MM.1S (cell line): Measurements from ENCODE around the gene NABP1.
A peak's percentile ranks its signal among the peaks of the same experiment; 100 is the strongest.

Experiments used
- DNase-seq: peaks from one replicate; pipeline ENCODE4 v3.0.0-alpha.2; 2015
- H2AFZ ChIP-seq: fragments of 300-600 bp; sonication (generic); 2 replicates; pipeline ENCODE4 v1.6.0; 2016; ENCODE audit warnings: antibody characterized with exemption, low read length
- H3F3A ChIP-seq: fragments of 300-600 bp; sonication (generic); 2 replicates; pipeline ENCODE4 v1.6.1; 2016; ENCODE audit warnings: mild to moderate bottlenecking, antibody characterized with exemption, low read length, moderate library complexity, mixed read lengths; ENCODE audit not compliant: insufficient read depth
- H3K27ac ChIP-seq: fragments of 300-600 bp; sonication (generic); 2 replicates; pipeline ENCODE4 v1.5.1; 2016; ENCODE audit warnings: mild to moderate bottlenecking, low read length
- H3K27me3 ChIP-seq: fragments of 300-600 bp; sonication (generic); replicated peaks from 2 replicates; pipeline ENCODE4 v1.6.0; 2016; ENCODE audit warnings: low read length; ENCODE audit not compliant: insufficient read depth
- H3K36me3 ChIP-seq: fragments of 300-600 bp; sonication (generic); replicated peaks from 2 replicates; pipeline ENCODE4 v1.6.1; 2016; ENCODE audit warnings: mild to moderate bottlenecking, low read length, mixed read lengths; ENCODE audit not compliant: insufficient read depth
- H3K4me1 ChIP-seq: fragments of 300-600 bp; sonication (generic); 2 replicates; pipeline ENCODE4 v1.6.1; 2016; ENCODE audit warnings: low read length, mixed read lengths
- H3K4me2 ChIP-seq: fragments of 300-600 bp; sonication (generic); 2 replicates; pipeline ENCODE4 v1.6.0; 2016; ENCODE audit warnings: low read depth, low read length
- H3K4me3 ChIP-seq: fragments of 300-600 bp; sonication (generic); 2 replicates; pipeline ENCODE4 v1.5.1; 2016; ENCODE audit warnings: low read length, mixed read lengths
- H3K79me2 ChIP-seq: fragments of 300-600 bp; sonication (generic); 2 replicates; pipeline ENCODE4 v1.6.1; 2016; ENCODE audit warnings: mixed run types, low read length, mixed read lengths
- H3K9ac ChIP-seq: fragments of 300-600 bp; sonication (generic); 2 replicates; pipeline ENCODE4 v1.6.1; 2016; ENCODE audit warnings: low read length, mixed read lengths
- H3K9me2 ChIP-seq: fragments of 300-600 bp; sonication (generic); replicated peaks from 2 replicates; pipeline ENCODE4 v1.6.1; 2016; ENCODE audit warnings: mild to moderate bottlenecking, low read length, mixed read lengths; ENCODE audit not compliant: insufficient read depth
- H3K9me3 ChIP-seq: fragments of 300-600 bp; sonication (generic); replicated peaks from 2 replicates; pipeline ENCODE4 v1.6.1; 2016; ENCODE audit warnings: mild to moderate bottlenecking, low read length, mixed read lengths; ENCODE audit not compliant: insufficient read depth
- H4K20me1 ChIP-seq: fragments of 300-600 bp; sonication (generic); 2 replicates; pipeline ENCODE4 v1.6.1; 2016; ENCODE audit warnings: mild to moderate bottlenecking, low read length, moderate library complexity, mixed read lengths; ENCODE audit not compliant: insufficient read depth
- EZH2 ChIP-seq: fragments of 300-600 bp; sonication (generic); optimal IDR thresholded peaks from 2 replicates; pipeline ENCODE3; 2017; ENCODE audit warnings: low read depth, mild to moderate bottlenecking, antibody characterized with exemption, low read length, mixed read lengths
- EZH2phosphoT487 ChIP-seq: fragments of 300-600 bp; sonication (generic); IDR thresholded peaks from 2 replicates; pipeline ENCODE4 v1.6.1; 2018; ENCODE audit warnings: antibody characterized with exemption, low read length
- TF ChIP-seq, protein P1 (sequence below): fragments of 300-600 bp; sonication (generic); IDR thresholded peaks from 2 replicates; pipeline ENCODE4 v1.5.1; 2016; ENCODE audit warnings: antibody characterized with exemption, low read length, mixed read lengths

The NABP1 gene

DNA sequence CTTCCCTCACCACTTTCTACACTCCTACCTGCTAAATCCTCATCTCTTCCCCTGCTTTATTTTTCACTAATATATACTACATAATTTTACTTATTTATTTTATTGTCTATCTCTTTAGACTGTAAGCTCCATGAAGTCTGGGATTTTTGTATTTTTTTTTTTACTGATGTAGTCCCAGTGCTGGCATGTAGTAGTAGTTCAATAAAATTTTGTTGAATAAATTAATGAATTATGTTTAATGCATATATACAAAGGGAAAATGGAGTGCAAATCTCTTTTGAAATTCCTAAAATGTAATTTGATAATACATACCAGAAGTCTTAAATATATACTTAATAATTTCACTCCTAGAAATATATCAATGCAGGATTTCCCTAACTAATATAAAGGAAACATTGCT is 7.1 kb upstream of the NABP1 start:
- H3K9me3 ChIP-seq, result no peaks in the 10 kb centered on the region
- TF ChIP-seq, protein P1, sequence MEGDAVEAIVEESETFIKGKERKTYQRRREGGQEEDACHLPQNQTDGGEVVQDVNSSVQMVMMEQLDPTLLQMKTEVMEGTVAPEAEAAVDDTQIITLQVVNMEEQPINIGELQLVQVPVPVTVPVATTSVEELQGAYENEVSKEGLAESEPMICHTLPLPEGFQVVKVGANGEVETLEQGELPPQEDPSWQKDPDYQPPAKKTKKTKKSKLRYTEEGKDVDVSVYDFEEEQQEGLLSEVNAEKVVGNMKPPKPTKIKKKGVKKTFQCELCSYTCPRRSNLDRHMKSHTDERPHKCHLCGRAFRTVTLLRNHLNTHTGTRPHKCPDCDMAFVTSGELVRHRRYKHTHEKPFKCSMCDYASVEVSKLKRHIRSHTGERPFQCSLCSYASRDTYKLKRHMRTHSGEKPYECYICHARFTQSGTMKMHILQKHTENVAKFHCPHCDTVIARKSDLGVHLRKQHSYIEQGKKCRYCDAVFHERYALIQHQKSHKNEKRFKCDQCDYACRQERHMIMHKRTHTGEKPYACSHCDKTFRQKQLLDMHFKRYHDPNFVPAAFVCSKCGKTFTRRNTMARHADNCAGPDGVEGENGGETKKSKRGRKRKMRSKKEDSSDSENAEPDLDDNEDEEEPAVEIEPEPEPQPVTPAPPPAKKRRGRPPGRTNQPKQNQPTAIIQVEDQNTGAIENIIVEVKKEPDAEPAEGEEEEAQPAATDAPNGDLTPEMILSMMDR, result no peak
- no peak for TF ChIP-seq EZH2
- no peak for TF ChIP-seq EZH2phosphoT487
- H3K27ac ChIP-seq, result no peak overlapping the region
- H3K4me3 ChIP-seq, result no peak overlapping the region
- H3K4me1 ChIP-seq, result peaks cover 35% of the 10 kb centered on the region
- no peaks in the 10 kb centered on the region for H3K36me3 ChIP-seq
- H3K4me2 ChIP-seq, result no peak overlapping the region
- H2AFZ ChIP-seq, result no peak overlapping the region
- H3F3A ChIP-seq, result peaks cover 29% of the 10 kb centered on the region
- no peaks in the 10 kb centered on the region for H3K79me2 ChIP-seq
- DNase-seq, result no peak
- H3K9ac ChIP-seq, result no peak overlapping the region
- no peaks in the 10 kb centered on the region for H3K9me2 ChIP-seq
- no peaks in the 10 kb centered on the region for H3K27me3 ChIP-seq
- H4K20me1 ChIP-seq, result no peaks in the 10 kb centered on the region

- DNase-seq, result peak; percentile 96
- no peak overlapping the region for H2AFZ ChIP-seq
These were observed 1.9 kb upstream of the NABP1 start for GRCh38 chr2:191675807-191676721.

DNA sequence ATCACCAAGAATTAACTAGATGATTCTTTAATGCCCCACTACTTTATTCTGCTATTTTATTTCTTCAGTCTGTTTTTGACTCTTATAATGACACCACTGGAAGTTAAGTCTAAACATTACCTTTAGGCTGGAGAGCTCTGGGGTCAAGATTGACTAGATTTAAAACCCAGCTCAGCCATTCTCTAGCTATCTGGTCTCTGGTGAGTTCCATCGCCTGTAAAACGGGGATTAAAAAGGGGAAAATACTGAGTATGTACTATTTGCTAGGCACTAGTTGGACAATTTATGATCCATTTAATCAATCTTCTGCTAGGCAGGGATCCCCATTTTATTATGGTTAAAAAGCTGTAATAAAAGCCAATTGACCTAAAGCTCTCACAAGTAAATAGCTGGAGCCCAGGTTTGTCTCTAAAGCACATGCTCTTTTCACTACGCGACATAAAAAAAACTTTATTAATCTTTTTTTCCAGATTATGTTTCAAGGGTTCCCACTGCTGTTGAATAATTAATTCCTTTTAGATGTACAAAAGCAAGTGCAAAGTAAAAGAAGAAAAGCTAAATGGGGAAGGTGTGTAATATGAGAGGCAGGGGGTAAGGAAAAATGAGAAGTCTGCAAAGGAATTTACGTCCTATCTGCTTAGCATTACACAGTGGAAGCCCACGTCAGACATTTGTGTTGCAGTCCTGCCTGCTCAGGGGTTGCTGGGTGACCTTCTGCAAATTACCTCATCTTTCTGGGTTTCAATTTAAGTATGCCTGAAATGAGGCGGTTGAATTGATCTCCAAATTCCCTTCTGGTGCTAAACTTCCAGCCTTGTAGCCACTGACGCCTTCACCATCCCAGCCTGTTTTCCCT is 918 bp upstream of the NABP1 start:
- DNase-seq, result peak; percentile 65
- H4K20me1 ChIP-seq, result no peaks in the 10 kb centered on the region
- H3K27me3 ChIP-seq, result no peaks in the 10 kb centered on the region
- peaks cover 57% of the 10 kb centered on the region for H3F3A ChIP-seq
- H3K36me3 ChIP-seq, result no peaks in the 10 kb centered on the region; the same call in 1 of the 2 replicates
- H2AFZ ChIP-seq, result no peak overlapping the region
- peak overlapping the region; percentile 99 for H3K9ac ChIP-seq
- peaks cover 28% of the 10 kb centered on the region for H3K4me1 ChIP-seq
- H3K27ac ChIP-seq, result peak overlapping the region; percentile 98
- no peaks in the 10 kb centered on the region for H3K9me2 ChIP-seq
- peak overlapping the region; percentile 93 for H3K4me3 ChIP-seq
- TF ChIP-seq EZH2, result no peak
- peak overlapping the region; percentile 61 for H3K4me2 ChIP-seq
- no peaks in the 10 kb centered on the region for H3K9me3 ChIP-seq
- H3K79me2 ChIP-seq, result peaks cover 50% of the 10 kb centered on the region

More at GRCh38 chr2:191675807-191676721, 1.9 kb upstream of the NABP1 start:
- Histone ChIP-seq H4K20me1 (no peaks in the 10 kb centered on the region), H3F3A (peaks cover 57% of the 10 kb centered on the region), H3K9me3 (no peaks in the 10 kb centered on the region), H3K4me3 (peak overlapping the region; percentile 93), H3K4me2 (peak overlapping the region; percentile 82), H3K4me1 (peaks cover 27% of the 10 kb centered on the region), H3K27me3 (no peaks in the 10 kb centered on the region), H3K9ac (peak overlapping the region; percentile 99), H3K79me2 (peaks cover 41% of the 10 kb centered on the region), H3K27ac (peak overlapping the region; percentile 98), H3K9me2 (no peaks in the 10 kb centered on the region), H3K36me3 (no peaks in the 10 kb centered on the region; the same call in 1 of the 2 replicates)
- TF ChIP-seq, protein P1, result no peak
- no peak for TF ChIP-seq EZH2phosphoT487
- TF ChIP-seq EZH2, result no peak
